Measurements from ENCODE around the gene RPS2. TPM values are rescaled to one million over a fixed set of nuclear protein-coding genes. Genes with fewer than 3 reads are reported as not detected.

RPS2 gene
- total and polyA plus RNA-seq, 2 donors from 2014 or later: 1,550 to 2,018 TPM

- Histone ChIP-seq H3K9me3 (ENCODE audit: control insufficient read depth in 2 of 3, insufficient read depth in 1 of 3, low read length in 3 of 3) (no peaks in the 10 kb centered on the region), H3K4me1 (ENCODE audit: control insufficient read depth in 2 of 3, insufficient read depth in 2 of 3, low read depth in 1 of 3, low read length in 3 of 3) (no peaks in the 10 kb centered on the region), H3K27ac (ENCODE audit: low read depth in 2 of 2, low read length in 2 of 2) (no peak within 1 kb of the TSS), H3K36me3 (ENCODE audit: control insufficient read depth in 2 of 3, insufficient read depth in 3 of 3, low read length in 3 of 3) (no peaks in the 10 kb centered on the region), H3K4me3 (ENCODE audit: low read length in 3 of 3) (no peak within 1 kb of the TSS), H3K9ac (ENCODE audit: low read length in 3 of 3) (no peak within 1 kb of the TSS), H3K27me3 (ENCODE audit: control insufficient read depth, insufficient read depth, low read length) (peaks cover 32% of the 10 kb centered on the region)
- FAIRE-seq: no peak
- TF ChIP-seq CTCF (IDR thresholded peaks at IDR 0.05; ENCODE audit: borderline replicate concordance, extremely low read depth, insufficient read depth): no peak
- peak in 1 of 5 donors; percentile 59 for DNase-seq
- intact Hi-C loops (cut with DNase I): no loop called here
Observed at GRCh38 chr16:1918351-1919326, 46.0 kb downstream of the RPS2 start, which contains the start of gene HS3ST6. HS3ST6 (minus strand) TSS chr16:1918415; CDS start chr16:1918323, 92 bp downstream.

GRCh38 chr16:1917665-1918350 lies 46.8 kb downstream of the RPS2 start:
- H3K4me1 ChIP-seq (ENCODE audit: control insufficient read depth in 2 of 3, insufficient read depth in 2 of 3, low read depth in 1 of 3, low read length in 3 of 3): no peaks in the 10 kb centered on the region
- peaks cover 32% of the 10 kb centered on the region for H3K27me3 ChIP-seq (ENCODE audit: control insufficient read depth, insufficient read depth, low read length)
- H3K4me3 ChIP-seq (ENCODE audit: low read length in 3 of 3): no peak overlapping the region
- H3K9ac ChIP-seq (ENCODE audit: low read length in 3 of 3): no peak overlapping the region
- no peak overlapping the region for H3K27ac ChIP-seq (ENCODE audit: low read depth in 2 of 2, low read length in 2 of 2)
- H3K9me3 ChIP-seq (ENCODE audit: control insufficient read depth in 2 of 3, insufficient read depth in 1 of 3, low read length in 3 of 3): no peaks in the 10 kb centered on the region
- FAIRE-seq: no peak
- no peaks in the 10 kb centered on the region for H3K36me3 ChIP-seq (ENCODE audit: control insufficient read depth in 2 of 3, insufficient read depth in 3 of 3, low read length in 3 of 3)
- DNase-seq: peak in 1 of 5 donors; percentile 47
- intact Hi-C loops (cut with DNase I): no loop called here
- TF ChIP-seq CTCF (IDR thresholded peaks at IDR 0.05; ENCODE audit: borderline replicate concordance, extremely low read depth, insufficient read depth): no peak

GRCh38 chr16:1917056-1917664 lies 47.5 kb downstream of the RPS2 start:
- Histone ChIP-seq H3K4me3 (ENCODE audit: low read length in 3 of 3) (no peak overlapping the region), H3K9me3 (ENCODE audit: control insufficient read depth in 2 of 3, insufficient read depth in 1 of 3, low read length in 3 of 3) (no peaks in the 10 kb centered on the region), H3K27me3 (ENCODE audit: control insufficient read depth, insufficient read depth, low read length) (peaks cover 30% of the 10 kb centered on the region), H3K9ac (ENCODE audit: low read length in 3 of 3) (no peak overlapping the region), H3K4me1 (ENCODE audit: control insufficient read depth in 2 of 3, insufficient read depth in 2 of 3, low read depth in 1 of 3, low read length in 3 of 3) (no peaks in the 10 kb centered on the region), H3K36me3 (ENCODE audit: control insufficient read depth in 2 of 3, insufficient read depth in 3 of 3, low read length in 3 of 3) (no peaks in the 10 kb centered on the region), H3K27ac (ENCODE audit: low read depth in 2 of 2, low read length in 2 of 2) (no peak overlapping the region)
- no peak for FAIRE-seq
- intact Hi-C loops (cut with DNase I): no loop called here
- peak in 2 of 5 donors; percentile 62 to 63 for DNase-seq
- TF ChIP-seq CTCF (IDR thresholded peaks at IDR 0.05; ENCODE audit: borderline replicate concordance, extremely low read depth, insufficient read depth): no peak

All from kidney (tissue), 14 donors.